ENCODE data around the gene TTN.

DNA sequence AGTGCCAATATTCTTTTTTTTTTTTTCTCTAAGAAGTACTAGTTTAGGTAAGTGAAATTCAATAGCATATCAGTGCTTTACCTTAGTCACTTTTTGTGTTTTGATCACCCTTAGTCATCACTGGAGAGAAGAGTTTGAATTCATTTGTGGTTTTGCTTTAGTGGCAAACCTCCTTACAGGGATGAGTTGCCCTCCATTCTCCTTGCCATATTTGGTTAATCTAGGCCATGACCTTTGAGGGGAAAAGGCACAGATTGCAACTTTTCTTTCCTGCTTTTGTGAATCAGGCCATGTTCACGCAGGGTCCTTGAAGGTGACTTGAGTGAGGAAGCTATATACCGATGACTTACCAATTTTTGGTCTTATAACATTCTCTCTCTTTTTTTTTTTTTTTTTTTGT lies 292.6 kb downstream of the TTN start:
- TF ChIP-seq CTCF (conservative IDR thresholded peaks at IDR 0.05; ENCODE audit: low read length) (no peak), EZH2phosphoT487 (IDR thresholded peaks at IDR 0.05; ENCODE audit: borderline replicate concordance, low read depth, low read length) (no peak)
